ENCODE results near the gene ABHD2. TPM values are rescaled to one million over a fixed set of nuclear protein-coding genes. Genes with fewer than 3 reads are reported as not detected.
"Not testable (repeated sequence)": the region's sequence is repeated elsewhere in the genome, so short reads cannot be mapped to it uniquely, and the experiment has no call there.

ABHD2 gene
- total and polyA plus RNA-seq, 9 of the 15 experiments (the other 6 are each of a cell fraction or from before 2014, with no cell fraction given), result 16.9 to 99.8 (median 47.5) TPM

DNA sequence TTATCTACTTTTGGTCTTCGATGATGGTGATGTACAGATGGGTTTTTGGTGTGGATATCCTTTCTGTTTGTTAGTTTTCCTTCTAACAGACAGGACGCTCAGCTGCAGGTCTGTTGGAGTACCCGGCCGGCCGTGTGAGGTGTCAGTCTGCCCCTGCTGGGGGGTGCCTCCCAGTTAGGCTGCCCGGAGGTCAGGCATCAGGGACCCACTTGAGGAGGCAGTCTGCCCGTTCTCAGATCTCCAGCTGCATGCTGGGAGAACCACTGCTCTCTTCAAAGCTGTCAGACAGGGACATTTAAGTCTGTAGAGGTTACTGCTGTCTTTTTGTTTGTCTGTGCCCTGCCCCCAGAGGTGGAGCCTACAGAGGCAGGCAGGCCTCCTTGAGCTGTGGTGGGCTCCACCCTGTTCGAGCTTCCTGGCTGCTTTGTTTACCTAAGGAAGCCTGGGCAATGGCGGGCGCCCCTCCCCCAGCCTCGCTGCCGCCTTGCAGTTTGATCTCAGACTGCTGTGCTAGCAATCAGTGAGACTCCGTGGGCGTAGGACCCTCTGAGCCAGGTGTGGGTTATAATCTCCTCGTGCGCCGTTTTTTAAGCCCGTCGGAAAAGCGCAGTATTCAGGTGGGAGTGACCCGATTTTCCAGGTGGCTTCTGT, 39.1 kb upstream of the ABHD2 start:
- TF ChIP-seq, protein P1, sequence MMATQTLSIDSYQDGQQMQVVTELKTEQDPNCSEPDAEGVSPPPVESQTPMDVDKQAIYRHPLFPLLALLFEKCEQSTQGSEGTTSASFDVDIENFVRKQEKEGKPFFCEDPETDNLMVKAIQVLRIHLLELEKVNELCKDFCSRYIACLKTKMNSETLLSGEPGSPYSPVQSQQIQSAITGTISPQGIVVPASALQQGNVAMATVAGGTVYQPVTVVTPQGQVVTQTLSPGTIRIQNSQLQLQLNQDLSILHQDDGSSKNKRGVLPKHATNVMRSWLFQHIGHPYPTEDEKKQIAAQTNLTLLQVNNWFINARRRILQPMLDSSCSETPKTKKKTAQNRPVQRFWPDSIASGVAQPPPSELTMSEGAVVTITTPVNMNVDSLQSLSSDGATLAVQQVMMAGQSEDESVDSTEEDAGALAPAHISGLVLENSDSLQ (IDR thresholded peaks at IDR 0.05), result 0 out of 2 replicates have a peak, but pooled peaks have one; percentile 24
- peak in 1 of 2 experiments; percentile 70; a peak in 1 of 4 replicates for TF ChIP-seq FOXA3 (CRISPR knock-in tag; conservative IDR thresholded peaks at IDR 0.05 in 1 of 2, IDR thresholded peaks at IDR 0.05 in 1 of 2)
- 32% methylated on average over 14 of the region's 21 CpGs for WGBS (ENCODE audit: insufficient coverage, low coverage, missing lambda C conversion rate)

DNA sequence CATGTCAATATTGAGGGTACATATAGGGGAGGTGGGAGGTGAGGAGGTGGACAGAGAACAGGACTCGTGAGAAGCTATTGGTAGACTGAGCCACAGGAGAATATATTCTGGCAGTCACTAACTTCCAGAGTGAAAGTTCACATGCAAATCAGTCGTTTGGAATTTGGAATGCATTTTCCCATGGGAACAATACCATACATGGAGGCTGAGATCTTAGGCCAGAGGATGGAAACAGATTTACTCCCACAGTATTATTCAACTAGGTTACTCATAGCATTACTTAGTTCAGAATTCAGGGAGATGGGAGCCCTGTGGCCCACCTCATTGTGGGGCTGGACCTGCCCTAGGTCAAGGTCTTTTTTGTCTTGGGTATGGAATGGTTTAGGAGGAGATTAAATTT, 36.4 kb upstream of the ABHD2 start:
- DNase-seq (ENCODE audit: extremely low read depth in 1 of 4, low spot score in 3 of 4) (no peak), ATAC-seq (no peak), FAIRE-seq (no peak)
- ChIA-PET CTCF (ENCODE audit: low intra/inter-chr PET ratio) (no interaction called here), POLR2A (interaction anchor here (1.0 kb wide), 2 partner anchors 40 to 75 kb away, joined by 3 to 4 read pairs; no protein-coding TSS in a partner anchor)
- H3K4me3 ChIP-seq, result no peak overlapping the region
- H2AFZ ChIP-seq (ENCODE audit: low read depth, low read length), result no peak overlapping the region
- H3K27ac ChIP-seq (ENCODE audit: extremely low read depth, low read depth, low read length), result no peak overlapping the region
- in situ Hi-C loops (cut with MboI) (no loop called here), intact Hi-C loops (cut with micrococcal nuclease) (no loop called here)
- H3K4me1 ChIP-seq (replicated peaks in 1 of 2; ENCODE audit: control insufficient read depth in 2 of 2, insufficient read depth in 2 of 2, low read length in 2 of 2), result no peaks in the 10 kb centered on the region; a peak in 1 of 5 replicates
- H3K36me3 ChIP-seq (ENCODE audit: control insufficient read depth, insufficient read depth, low read length), result no peaks in the 10 kb centered on the region
- no peaks in the 10 kb centered on the region for H3K79me2 ChIP-seq (ENCODE audit: control insufficient read depth, insufficient read depth, low read length)
- BruUV-seq (replicated peaks), result no TSS peak
- H3K27me3 ChIP-seq (ENCODE audit: control insufficient read depth in 2 of 2, insufficient read depth in 2 of 2, low read length in 2 of 2), result no peaks in the 10 kb centered on the region
- H3K9me1 ChIP-seq (ENCODE audit: control insufficient read depth, insufficient read depth, low read length), result no peaks in the 10 kb centered on the region
- H3K9me3 ChIP-seq (replicated peaks; ENCODE audit: control insufficient read depth, insufficient read depth, low read depth, low read length), result no peaks in the 10 kb centered on the region
- H3K9ac ChIP-seq (ENCODE audit: insufficient read depth in 1 of 2, low read depth in 2 of 2, low read length in 2 of 2), result no peak overlapping the region
- no peaks in the 10 kb centered on the region for H4K20me1 ChIP-seq (replicated peaks; ENCODE audit: control insufficient read depth, insufficient read depth, low read length)
- WGBS (ENCODE audit: insufficient coverage, low coverage, missing lambda C conversion rate), result 14% methylated on average over 2 of the region's 2 CpGs
- no peak overlapping the region for H3K4me2 ChIP-seq (ENCODE audit: insufficient read depth, low read length)
- TF ChIP-seq COPS2 (conservative IDR thresholded peaks at IDR 0.05) (no peak), ZNF436 (CRISPR knock-in tag; IDR thresholded peaks at IDR 0.05) (no peak), ZNF780A (CRISPR knock-in tag; IDR thresholded peaks at IDR 0.05) (no peak), ZFPM2 (CRISPR knock-in tag; IDR thresholded peaks at IDR 0.05) (no peak), ZNF146 (CRISPR knock-in tag; IDR thresholded peaks at IDR 0.05; ENCODE audit: unreplicated experiment) (no peak)
- TF ChIP-seq, protein P2, sequence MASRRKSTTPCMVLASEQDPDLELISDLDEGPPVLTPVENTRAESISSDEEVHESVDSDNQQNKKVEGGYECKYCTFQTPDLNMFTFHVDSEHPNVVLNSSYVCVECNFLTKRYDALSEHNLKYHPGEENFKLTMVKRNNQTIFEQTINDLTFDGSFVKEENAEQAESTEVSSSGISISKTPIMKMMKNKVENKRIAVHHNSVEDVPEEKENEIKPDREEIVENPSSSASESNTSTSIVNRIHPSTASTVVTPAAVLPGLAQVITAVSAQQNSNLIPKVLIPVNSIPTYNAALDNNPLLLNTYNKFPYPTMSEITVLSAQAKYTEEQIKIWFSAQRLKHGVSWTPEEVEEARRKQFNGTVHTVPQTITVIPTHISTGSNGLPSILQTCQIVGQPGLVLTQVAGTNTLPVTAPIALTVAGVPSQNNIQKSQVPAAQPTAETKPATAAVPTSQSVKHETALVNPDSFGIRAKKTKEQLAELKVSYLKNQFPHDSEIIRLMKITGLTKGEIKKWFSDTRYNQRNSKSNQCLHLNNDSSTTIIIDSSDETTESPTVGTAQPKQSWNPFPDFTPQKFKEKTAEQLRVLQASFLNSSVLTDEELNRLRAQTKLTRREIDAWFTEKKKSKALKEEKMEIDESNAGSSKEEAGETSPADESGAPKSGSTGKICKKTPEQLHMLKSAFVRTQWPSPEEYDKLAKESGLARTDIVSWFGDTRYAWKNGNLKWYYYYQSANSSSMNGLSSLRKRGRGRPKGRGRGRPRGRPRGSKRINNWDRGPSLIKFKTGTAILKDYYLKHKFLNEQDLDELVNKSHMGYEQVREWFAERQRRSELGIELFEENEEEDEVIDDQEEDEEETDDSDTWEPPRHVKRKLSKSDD (conservative IDR thresholded peaks at IDR 0.05; ENCODE audit: low read length), result no peak
- TF ChIP-seq, protein P3, sequence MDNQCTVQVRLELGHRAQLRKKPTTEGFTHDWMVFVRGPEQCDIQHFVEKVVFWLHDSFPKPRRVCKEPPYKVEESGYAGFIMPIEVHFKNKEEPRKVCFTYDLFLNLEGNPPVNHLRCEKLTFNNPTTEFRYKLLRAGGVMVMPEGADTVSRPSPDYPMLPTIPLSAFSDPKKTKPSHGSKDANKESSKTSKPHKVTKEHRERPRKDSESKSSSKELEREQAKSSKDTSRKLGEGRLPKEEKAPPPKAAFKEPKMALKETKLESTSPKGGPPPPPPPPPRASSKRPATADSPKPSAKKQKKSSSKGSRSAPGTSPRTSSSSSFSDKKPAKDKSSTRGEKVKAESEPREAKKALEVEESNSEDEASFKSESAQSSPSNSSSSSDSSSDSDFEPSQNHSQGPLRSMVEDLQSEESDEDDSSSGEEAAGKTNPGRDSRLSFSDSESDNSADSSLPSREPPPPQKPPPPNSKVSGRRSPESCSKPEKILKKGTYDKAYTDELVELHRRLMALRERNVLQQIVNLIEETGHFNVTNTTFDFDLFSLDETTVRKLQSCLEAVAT (IDR thresholded peaks at IDR 0.05), result no peak

More for the DNA sequence above, 39.1 kb upstream of the ABHD2 start:
- H3K36me3 ChIP-seq (ENCODE audit: control insufficient read depth, insufficient read depth, low read length); H3K9me1 ChIP-seq (ENCODE audit: control insufficient read depth, insufficient read depth, low read length); H3K9me3 ChIP-seq (replicated peaks; ENCODE audit: control insufficient read depth, insufficient read depth, low read depth, low read length); H4K20me1 ChIP-seq (replicated peaks; ENCODE audit: control insufficient read depth, insufficient read depth, low read length); POLR2A ChIA-PET; H3K4me1 ChIP-seq (replicated peaks in 1 of 2; ENCODE audit: control insufficient read depth in 2 of 2, insufficient read depth in 2 of 2, low read length in 2 of 2); H3K9ac ChIP-seq (ENCODE audit: insufficient read depth in 1 of 2, low read depth in 2 of 2, low read length in 2 of 2); BruUV-seq (replicated peaks); in situ Hi-C loops (cut with MboI); H3K79me2 ChIP-seq (ENCODE audit: control insufficient read depth, insufficient read depth, low read length); H3K4me3 ChIP-seq; DNase-seq (ENCODE audit: extremely low read depth in 1 of 4, low spot score in 3 of 4); intact Hi-C loops (cut with micrococcal nuclease); H3K27me3 ChIP-seq (ENCODE audit: control insufficient read depth in 2 of 2, insufficient read depth in 2 of 2, low read length in 2 of 2); FAIRE-seq; CTCF ChIA-PET (ENCODE audit: low intra/inter-chr PET ratio); ATAC-seq: not testable (repeated sequence)
- Histone ChIP-seq H2AFZ (ENCODE audit: low read depth, low read length) (peak overlapping the region; percentile 83), H3K4me2 (ENCODE audit: insufficient read depth, low read length) (peak overlapping the region; percentile 32; the same call in 1 of the 2 replicates), H3K27ac (ENCODE audit: extremely low read depth, low read depth, low read length) (peak overlapping the region; percentile 46; the same call in 1 of the 3 replicates)
